Naive B cell (primary cell): ENCODE data around the gene TPCN1. TPM values are rescaled to one million over a fixed set of nuclear protein-coding genes. Genes with fewer than 3 reads are reported as not detected.
"Not testable (repeated sequence)": the region's sequence is repeated elsewhere in the genome, so short reads cannot be mapped to it uniquely, and the experiment has no call there.

Experiments used
- ATAC-seq, 2 donors: fragments of 150-1000 bp; cut with Tn5 transposase; 2 replicates each; pipeline ENCODE4 v1.10.0; 2021; ENCODE audit warnings: low read depth in 2 of 2, mild to moderate bottlenecking in 2 of 2, moderate library complexity in 2 of 2
- DNase-seq: peaks from one replicate; pipeline ENCODE4 v3.0.0; 2022
- H3K27ac Mint-ChIP-seq, 6 donors: one replicate each; pipeline ENCODE4 v1.8.0; 2020 to 2022; ENCODE audit warnings: mild to moderate bottlenecking in 6 of 6, mixed read lengths in 6 of 6, moderate library complexity in 5 of 6, inconsistent platforms in 2 of 6
- H3K27me3 Mint-ChIP-seq, 3 donors: one replicate each; pipeline ENCODE4 v1.8.0; 2021 to 2022; ENCODE audit warnings: mixed read lengths in 3 of 3, mild to moderate bottlenecking in 1 of 3
- H3K36me3 Mint-ChIP-seq, 2 donors: one replicate each; pipeline ENCODE4 v1.8.0; 2020 to 2022; ENCODE audit warnings: mixed read lengths in 2 of 2, inconsistent platforms in 1 of 2, mild to moderate bottlenecking in 1 of 2
- H3K4me1 Mint-ChIP-seq, 3 donors: one replicate each; pipeline ENCODE4 v1.8.0; 2020 to 2022; ENCODE audit warnings: mixed read lengths in 3 of 3, inconsistent platforms in 1 of 3, mild to moderate bottlenecking in 1 of 3, moderate library complexity in 1 of 3
- H3K4me3 Mint-ChIP-seq, 8 donors: one replicate each; pipeline ENCODE4 v1.8.0; 2020 to 2022; ENCODE audit warnings: mild to moderate bottlenecking in 8 of 8, mixed read lengths in 8 of 8, moderate library complexity in 8 of 8, inconsistent platforms in 2 of 8
- H3K9me3 Mint-ChIP-seq, 7 donors: one replicate each; pipeline ENCODE4 v1.8.0; 2020 to 2022; ENCODE audit warnings: mixed read lengths in 7 of 7, mild to moderate bottlenecking in 5 of 7, inconsistent platforms in 2 of 7, moderate library complexity in 1 of 7
- polyA plus RNA-seq, 6 donors: library from polyadenylated mRNA; unstranded; fragments of 300-500 nt; fragmentation: Illumina TruSeq; gene quantifications; one replicate each; pipeline ENCODE4 v1.2.3, GENCODE V29; 2021; ENCODE audit warnings: low read depth in 6 of 6

Gene TPCN1
- polyA plus RNA-seq, 6 donors from 2014 or later: 8.8 to 26.2 (median 18.9) TPM

- H3K9me3 Mint-ChIP-seq: no peaks in the 10 kb centered on the region
- no peak overlapping the region for H3K27ac Mint-ChIP-seq
- no peaks in the 10 kb centered on the region for H3K36me3 Mint-ChIP-seq
- H3K4me1 Mint-ChIP-seq: peaks cover 21 to 37% (median 25%) of the 10 kb centered on the region in 3 donors
- ATAC-seq: no peak
- DNase-seq: no peak
- no peak overlapping the region for H3K4me3 Mint-ChIP-seq
- no peaks in the 10 kb centered on the region for H3K27me3 Mint-ChIP-seq
These were observed 21.1 kb upstream of the TPCN1 start for GRCh38 chr12:113200021-113200797.

GRCh38 chr12:113201187-113202177 lies 19.8 kb upstream of the TPCN1 start:
- Mint-ChIP-seq H3K4me3 (no peak overlapping the region), H3K27me3 (no peaks in the 10 kb centered on the region), H3K27ac (peak overlapping the region in 2 of 6 donors; percentile 22 to 47), H3K36me3 (no peaks in the 10 kb centered on the region), H3K9me3 (no peaks in the 10 kb centered on the region), H3K4me1 (peaks cover 25 to 47% (median 29%) of the 10 kb centered on the region in 3 donors)
- DNase-seq: no peak
- ATAC-seq: no peak

DNA sequence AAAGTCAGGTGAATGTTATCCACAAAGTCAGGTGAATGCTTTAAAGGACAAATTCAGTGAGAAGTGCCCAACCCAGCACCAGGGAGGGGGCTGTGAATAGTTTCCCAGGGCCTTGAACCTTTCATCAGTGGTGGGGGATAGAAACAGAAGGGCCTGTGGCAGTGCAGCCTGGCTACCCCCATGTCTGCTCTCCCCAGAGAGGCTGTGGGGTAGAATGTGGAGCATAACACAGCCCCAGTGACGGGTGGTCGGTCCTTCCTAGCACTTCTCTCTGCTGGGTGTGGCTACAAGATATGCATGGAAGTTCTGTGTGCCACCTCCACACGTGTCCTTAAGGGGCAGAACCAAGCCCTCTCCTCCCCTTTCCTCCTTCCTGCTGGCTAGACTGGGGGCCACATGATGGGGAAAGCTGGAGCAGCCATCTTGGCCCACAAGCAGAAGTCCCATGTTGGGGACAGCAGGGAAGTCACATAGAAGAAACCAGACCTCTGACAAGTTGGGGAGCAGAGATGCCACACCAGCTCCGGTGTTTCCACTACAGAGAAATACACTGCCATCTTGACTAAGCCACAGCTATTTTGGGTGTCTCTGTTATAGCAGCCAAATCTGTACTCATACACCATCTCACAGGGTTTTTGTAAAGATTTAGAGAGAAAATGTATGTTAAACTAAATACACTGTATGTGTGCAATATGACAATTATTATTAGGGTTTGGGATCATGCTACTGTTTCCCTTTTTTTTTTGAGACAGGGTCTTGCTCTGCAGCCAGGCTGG lies 18.8 kb upstream of the TPCN1 start:
- Mint-ChIP-seq H3K4me3 (no peak overlapping the region), H3K36me3 (no peaks in the 10 kb centered on the region), H3K27me3 (no peaks in the 10 kb centered on the region), H3K4me1 (peaks cover 25 to 48% (median 29%) of the 10 kb centered on the region in 3 donors), H3K9me3 (no peaks in the 10 kb centered on the region), H3K27ac (peak overlapping the region in 1 of 6 donors; percentile 31)
- ATAC-seq: no peak
- DNase-seq: no peak

- Mint-ChIP-seq H3K4me1 (peaks cover 31 to 52% (median 34%) of the 10 kb centered on the region in 3 donors), H3K9me3 (no peaks in the 10 kb centered on the region), H3K4me3 (no peak overlapping the region), H3K27ac (peak overlapping the region in 5 of 6 donors; percentile 29 to 82 (median 67)), H3K27me3 (no peaks in the 10 kb centered on the region), H3K36me3 (no peaks in the 10 kb centered on the region)
- DNase-seq (no peak), ATAC-seq (no peak)
These were observed 17.2 kb upstream of the TPCN1 start for GRCh38 chr12:113203852-113204760.

GRCh38 chr12:113204804-113205203 lies 16.5 kb upstream of the TPCN1 start:
- Mint-ChIP-seq H3K27me3 (no peaks in the 10 kb centered on the region), H3K4me1 (peaks cover 31 to 59% (median 34%) of the 10 kb centered on the region in 3 donors), H3K27ac (peak overlapping the region in 2 of 6 donors; percentile 37 to 76), H3K4me3 (no peak overlapping the region), H3K9me3 (no peaks in the 10 kb centered on the region), H3K36me3 (no peaks in the 10 kb centered on the region)
- no peak for DNase-seq
- ATAC-seq: no peak

- H3K4me3 Mint-ChIP-seq: peak overlapping the region in 2 of 8 donors; percentile 37 to 39
- H3K27ac Mint-ChIP-seq: peak overlapping the region in 5 of 6 donors; percentile 97 to 100 (median 99)
- not testable (repeated sequence) for DNase-seq, H3K27me3 Mint-ChIP-seq, ATAC-seq, H3K9me3 Mint-ChIP-seq, H3K36me3 Mint-ChIP-seq
- peaks cover 38 to 74% (median 40%) of the 10 kb centered on the region in 3 donors for H3K4me1 Mint-ChIP-seq
These were observed 14.5 kb upstream of the TPCN1 start for GRCh38 chr12:113206802-113207201.

DNA sequence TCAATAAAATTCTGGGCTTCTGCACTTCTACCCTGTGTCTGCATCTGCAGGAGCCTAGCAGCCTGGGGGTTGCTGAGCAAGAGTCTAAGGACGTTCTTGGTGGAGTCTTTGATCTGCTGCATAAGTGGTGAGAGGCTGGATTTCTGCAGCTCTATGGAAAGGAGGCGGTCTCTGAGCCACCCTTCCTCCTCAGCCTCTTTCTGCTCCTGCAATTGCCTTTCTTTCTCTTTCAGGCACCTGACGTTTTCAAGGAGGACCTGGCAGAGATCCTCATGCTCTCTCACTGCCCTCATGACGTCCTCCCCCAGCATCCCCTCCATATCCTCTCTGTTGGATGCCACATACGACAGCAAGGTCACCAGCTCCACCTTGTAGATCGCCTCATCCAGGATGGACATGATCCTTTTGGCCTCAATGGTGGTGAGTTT lies 13.6 kb upstream of the TPCN1 start:
- Mint-ChIP-seq H3K4me1 (peaks cover 36 to 71% (median 38%) of the 10 kb centered on the region in 3 donors), H3K27ac (peak overlapping the region; percentile 97 to 100 (median 99)), H3K9me3 (no peaks in the 10 kb centered on the region), H3K4me3 (peak overlapping the region; percentile 24 to 93 (median 72)), H3K27me3 (no peaks in the 10 kb centered on the region), H3K36me3 (no peaks in the 10 kb centered on the region)
- no peak for DNase-seq
- peak; percentile 1 to 2 for ATAC-seq

- Mint-ChIP-seq H3K4me1 (peaks cover 36 to 70% (median 38%) of the 10 kb centered on the region in 3 donors), H3K9me3 (no peaks in the 10 kb centered on the region), H3K27me3 (no peaks in the 10 kb centered on the region), H3K27ac (peak overlapping the region; percentile 97 to 100 (median 99)), H3K36me3 (no peaks in the 10 kb centered on the region), H3K4me3 (peak overlapping the region; percentile 51 to 93 (median 78))
- peak; percentile 81 to 84 for ATAC-seq
- DNase-seq: peak; percentile 92
These were observed 13.0 kb upstream of the TPCN1 start for GRCh38 chr12:113208041-113208934.

DNA sequence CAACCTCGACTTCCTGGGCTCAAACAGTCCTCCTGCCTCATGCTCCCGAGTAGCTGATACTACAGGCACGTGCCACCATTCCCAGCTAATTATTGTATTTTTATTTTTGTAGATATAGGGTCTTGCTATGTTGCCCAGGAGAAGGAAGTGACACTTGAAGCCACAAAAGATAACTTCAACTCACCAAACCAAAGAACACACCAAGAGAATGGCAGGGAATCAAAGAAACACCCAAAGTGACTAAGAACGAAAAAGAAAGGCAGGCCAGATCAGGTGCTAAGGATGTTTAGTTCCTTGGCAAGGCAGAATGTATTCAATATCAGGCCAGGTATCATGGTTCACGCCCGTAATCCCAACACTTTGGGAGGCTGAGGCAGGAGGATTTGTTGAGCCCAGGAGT lies 10.1 kb upstream of the TPCN1 start:
- ATAC-seq (no peak), DNase-seq (no peak)
- peaks cover 35 to 60% (median 49%) of the 10 kb centered on the region in 3 donors for H3K4me1 Mint-ChIP-seq
- H3K4me3 Mint-ChIP-seq: no peak overlapping the region
- peak overlapping the region in 4 of 6 donors; percentile 76 to 90 (median 82) for H3K27ac Mint-ChIP-seq
- no peaks in the 10 kb centered on the region for H3K9me3 Mint-ChIP-seq
- no peaks in the 10 kb centered on the region for H3K36me3 Mint-ChIP-seq
- H3K27me3 Mint-ChIP-seq: no peaks in the 10 kb centered on the region

GRCh38 chr12:113214895-113215400 lies 6.3 kb upstream of the TPCN1 start:
- Mint-ChIP-seq H3K27me3 (no peaks in the 10 kb centered on the region), H3K36me3 (no peaks in the 10 kb centered on the region), H3K4me3 (peak overlapping the region in 2 of 8 donors; percentile 12 to 42), H3K27ac (peak overlapping the region in 2 of 6 donors; percentile 47 to 60), H3K4me1 (peaks cover 19 to 31% (median 30%) of the 10 kb centered on the region in 3 donors), H3K9me3 (no peaks in the 10 kb centered on the region)
- DNase-seq: no peak
- ATAC-seq: no peak

GRCh38 chr12:113216027-113216426 lies 5.2 kb upstream of the TPCN1 start:
- peak overlapping the region in 1 of 6 donors; percentile 26 for H3K27ac Mint-ChIP-seq
- H3K4me3 Mint-ChIP-seq: no peak overlapping the region
- no peaks in the 10 kb centered on the region for H3K36me3 Mint-ChIP-seq
- H3K4me1 Mint-ChIP-seq: peaks cover 15 to 31% (median 28%) of the 10 kb centered on the region in 3 donors
- no peaks in the 10 kb centered on the region for H3K27me3 Mint-ChIP-seq
- H3K9me3 Mint-ChIP-seq: no peaks in the 10 kb centered on the region
- no peak for DNase-seq
- no peak for ATAC-seq
